T-helper 22 cell (primary cell): Measurements from ENCODE around the gene DPH2.

Experiments
- DNase-seq: peaks from one replicate; pipeline ENCODE4 v3.0.0-alpha.2; 2020; ENCODE audit warnings: low read depth

Gene DPH2

DNA sequence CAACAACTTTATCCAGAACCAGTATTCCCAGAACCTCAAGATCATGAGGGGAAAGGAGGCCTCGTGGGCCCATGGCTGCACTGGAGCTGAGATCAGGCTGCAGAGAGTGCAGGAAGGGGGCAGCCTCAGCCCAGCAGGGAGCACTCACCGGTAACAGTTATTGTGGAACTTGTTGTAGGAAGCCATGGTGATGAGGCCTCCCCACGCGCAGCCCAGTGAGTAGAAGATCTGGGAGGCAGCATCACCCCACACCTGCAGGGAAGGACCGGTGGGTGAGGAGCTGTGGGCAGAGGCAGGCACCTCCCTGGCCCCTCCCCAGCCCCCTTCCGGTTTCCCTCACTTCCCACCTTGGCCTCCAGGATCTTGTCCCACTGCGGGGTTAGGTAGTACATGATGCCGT lies 32.4 kb downstream of the DPH2 start:
- DNase-seq: no peak

DNA sequence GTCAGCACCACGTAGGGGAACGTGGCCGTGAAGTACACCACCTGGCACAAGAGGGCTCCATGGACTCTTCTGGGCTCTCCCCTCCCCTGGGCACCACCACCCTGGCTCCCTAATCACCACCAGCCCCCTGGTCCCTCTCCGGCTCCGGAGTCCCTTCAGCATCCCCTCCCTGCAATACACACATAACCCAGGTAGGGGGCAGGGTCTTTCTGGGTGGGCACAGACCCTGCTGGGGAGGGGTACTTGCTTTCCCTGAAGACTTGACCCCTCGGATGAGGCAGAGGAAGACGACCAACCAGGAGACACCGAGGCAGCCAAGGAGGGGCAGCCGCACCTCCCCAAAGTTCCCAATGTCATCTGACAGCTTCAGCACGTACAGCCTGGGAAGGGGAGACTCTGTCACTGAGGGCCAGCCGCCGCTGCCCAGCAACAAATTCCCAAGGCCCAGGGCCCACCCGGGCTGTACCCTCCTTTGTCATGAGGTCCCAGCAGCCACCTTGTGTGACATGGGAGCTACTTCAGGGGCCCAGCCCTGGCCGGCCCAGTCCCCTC lies 32.9 kb downstream of the DPH2 start:
- no peak for DNase-seq

DNA sequence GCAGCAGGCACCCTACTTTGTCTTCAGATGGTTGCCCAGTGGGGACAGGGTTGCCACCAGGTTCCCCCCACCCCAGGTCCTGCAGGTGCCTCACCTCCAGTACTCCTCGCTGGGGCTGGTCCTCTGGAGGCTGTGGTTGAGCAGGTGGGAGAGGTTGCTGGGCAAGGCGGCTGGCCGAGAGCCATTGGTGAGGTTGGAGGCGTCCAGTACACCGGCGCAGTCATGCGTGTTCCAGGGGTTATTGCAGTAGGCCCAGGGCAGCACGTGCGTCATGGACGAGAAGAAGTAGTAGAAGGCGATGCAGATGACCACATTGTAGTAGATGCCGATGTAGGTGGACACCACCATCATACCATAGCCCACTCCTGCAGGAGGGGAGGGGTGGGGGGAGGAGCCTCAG lies 38.4 kb downstream of the DPH2 start:
- DNase-seq: no peak

DNA sequence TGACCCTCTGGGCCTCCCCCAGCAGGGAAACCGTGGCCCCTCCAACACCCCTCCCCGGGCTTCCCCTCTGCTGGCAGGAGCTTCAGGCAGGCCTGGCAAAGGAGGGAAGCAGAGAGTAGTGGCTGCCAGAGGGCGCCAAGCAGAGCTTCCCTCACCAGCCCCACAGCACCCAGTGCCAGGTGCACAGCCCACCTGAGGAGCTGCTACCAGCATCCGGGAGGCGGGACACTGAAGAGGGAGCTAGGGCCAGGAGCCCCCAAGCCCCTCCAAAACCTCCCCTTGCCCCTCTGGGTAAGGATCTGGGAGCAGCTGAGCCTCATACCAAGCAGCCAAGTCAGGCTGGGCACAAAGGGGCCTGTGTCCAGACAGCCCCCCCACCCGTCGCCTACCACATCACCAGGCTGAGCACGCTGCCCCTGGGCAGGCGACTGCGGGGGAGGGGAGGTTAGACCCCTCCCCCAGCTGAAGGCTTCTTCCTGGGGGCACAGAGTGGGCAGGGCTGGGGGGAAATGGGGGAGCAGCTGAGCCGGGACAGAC lies 41.2 kb downstream of the DPH2 start:
- no peak for DNase-seq

DNA sequence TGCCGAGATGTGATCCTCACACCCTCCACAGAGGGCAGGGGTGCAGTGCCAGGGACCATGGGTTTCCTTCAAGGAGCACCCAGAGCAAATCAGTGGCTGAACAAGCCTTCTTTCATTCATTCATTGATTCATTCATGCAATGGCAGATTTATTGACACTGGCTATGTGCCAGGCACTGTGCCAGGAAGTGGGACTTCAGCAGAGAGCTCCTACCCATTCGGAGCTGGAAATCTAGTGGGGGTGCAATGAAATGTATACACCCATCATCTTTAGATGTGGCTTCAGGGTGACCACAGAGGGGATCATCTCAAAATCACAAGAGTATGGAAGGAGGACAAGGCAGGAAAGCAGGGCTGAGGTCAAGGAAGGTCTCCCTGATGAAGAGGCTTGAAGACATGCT lies 42.6 kb downstream of the DPH2 start:
- no peak for DNase-seq

DNA sequence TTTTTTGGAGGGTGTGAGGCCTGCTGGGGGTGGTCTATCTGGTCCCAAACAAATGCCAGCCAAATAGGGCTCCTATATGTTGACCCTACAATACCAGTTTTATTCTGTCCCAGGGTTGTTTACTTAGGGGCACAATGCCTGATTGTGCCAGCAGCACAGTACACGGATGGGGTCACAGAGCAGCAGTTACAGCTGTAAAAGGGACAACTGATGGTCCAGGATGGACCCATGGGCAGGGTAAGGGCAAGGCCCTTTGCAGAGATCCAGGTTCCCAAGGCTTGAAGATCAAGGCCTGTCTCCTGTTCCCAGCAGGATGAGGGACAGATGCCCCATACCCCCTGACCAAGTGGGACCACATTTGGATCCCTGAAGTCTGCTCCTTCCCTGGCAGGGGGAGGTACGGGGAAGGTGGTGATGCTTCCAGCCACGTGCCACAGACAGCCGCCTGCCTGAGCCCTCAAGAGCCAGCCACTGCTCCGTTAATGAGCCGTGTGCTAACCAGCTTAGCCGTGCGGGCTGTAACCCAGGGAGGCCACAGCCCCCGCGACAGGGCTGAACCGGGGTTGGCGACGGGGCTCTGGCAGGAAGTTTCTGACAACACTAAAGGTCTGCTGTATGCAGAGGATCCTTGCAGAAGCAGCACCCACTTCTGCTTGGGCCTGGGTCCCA lies 43.3 kb downstream of the DPH2 start:
- no peak for DNase-seq

DNA sequence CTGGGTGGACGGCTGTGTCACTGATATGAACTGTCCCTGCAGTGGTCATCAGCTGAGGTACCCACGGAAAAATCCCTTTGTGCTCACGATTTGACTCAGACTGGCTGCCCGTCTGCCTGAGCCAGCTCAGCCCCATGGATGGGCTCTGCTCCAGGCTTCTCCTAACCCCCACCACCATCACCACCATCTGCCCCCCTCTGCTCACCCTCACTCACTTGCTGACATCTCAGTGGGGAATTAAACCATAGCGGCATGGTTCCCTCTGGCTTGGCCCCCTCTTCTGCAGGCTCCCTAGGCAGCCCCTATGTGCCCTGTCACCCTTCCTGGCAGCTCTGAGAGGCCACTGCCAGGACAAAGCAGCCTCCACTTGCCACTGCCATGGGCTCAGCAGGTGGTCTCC lies 44.1 kb downstream of the DPH2 start:
- DNase-seq: no peak

DNA sequence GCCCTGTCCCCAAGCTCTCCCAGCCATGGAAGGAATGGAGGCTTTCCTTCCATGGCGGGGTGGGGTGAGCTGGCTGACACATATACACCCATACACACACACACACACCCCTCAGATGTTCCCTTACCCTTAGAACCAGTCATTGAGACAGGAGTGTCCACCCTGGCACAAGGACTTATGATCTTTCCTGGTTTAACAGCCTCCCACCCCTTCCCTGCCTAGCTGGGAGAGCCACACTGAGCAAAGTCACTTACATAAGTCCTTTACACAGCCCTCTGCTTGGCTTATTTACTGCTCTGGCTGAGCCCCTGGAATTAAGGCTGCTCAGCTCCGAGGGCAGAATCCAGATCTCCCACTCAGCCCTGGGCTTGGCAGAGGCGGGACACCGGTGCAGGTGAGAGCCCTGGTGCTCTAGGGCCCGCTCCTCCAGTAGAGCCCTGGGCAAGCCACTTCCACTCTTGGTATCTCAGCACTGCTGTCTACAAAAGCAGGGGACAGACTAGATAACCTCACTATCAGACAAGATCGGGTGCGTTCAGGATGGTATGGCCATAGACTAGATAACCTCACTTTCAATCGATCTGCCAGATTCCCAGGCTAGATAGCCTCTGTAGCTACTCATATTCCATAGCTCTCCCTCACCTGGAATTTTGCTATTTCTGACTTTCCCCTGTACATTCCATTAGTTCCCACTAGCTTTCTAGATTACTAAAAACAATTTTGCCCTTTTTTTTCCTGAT lies 44.7 kb downstream of the DPH2 start:
- no peak for DNase-seq

DNA sequence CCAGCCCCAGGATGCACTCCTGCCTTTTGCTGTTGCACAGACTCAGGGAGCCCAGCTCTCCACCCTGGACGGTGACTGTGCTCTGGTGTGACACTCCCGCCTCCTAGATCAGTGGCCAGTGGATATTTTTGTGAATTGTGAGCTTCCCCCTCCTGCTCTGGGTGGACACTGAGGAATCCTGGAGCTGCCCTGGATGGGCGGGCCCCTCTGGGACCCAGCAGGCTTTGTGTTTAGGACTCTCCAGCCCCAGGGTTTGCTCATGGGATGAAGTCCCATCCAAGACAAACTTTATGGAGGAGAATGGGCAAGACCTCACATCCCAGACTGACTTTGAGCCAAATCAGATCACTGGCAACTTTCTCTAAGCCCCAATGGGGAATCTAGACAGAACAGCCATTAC lies 45.4 kb downstream of the DPH2 start:
- no peak for DNase-seq

DNA sequence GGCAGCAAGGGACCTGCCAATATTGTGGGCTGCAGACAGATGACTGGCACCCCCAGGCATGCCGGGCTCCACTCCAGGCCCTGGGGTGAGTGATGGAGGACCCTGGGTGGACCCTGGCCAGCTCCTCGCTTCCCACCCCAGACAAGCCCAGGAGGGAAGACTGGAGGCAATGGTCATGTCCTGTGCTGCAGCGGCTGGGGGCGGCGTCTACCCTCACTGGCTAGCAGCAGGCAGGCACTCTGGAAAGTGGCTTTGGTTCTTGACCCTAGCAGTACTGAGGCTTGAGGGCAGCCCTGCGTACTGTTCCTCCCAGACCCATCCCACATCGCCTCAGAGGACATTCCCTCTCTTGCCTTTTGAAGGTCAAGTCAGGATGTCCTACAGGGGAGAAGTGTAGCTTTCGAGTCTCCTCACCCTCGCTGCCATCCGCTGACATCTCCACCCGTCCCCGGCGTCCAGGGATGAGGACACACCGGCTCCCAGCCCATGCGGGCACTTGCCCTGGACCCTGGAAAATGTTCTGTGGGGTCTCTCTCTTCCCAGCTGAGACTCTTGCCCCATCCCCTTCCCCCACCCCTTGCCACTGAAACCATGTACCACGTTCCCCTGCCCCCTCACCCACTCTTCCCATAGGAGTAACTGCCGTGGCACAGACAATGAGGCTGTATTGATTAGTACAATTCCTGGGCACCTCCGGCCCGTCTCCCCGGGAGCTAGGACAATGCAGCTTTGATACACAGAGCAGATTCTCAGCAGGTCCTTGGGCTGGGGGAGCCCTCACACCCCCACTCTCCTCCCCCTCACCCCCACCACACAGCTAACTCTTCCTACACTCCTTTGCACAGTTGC lies 46.5 kb downstream of the DPH2 start:
- DNase-seq: no peak

DNA sequence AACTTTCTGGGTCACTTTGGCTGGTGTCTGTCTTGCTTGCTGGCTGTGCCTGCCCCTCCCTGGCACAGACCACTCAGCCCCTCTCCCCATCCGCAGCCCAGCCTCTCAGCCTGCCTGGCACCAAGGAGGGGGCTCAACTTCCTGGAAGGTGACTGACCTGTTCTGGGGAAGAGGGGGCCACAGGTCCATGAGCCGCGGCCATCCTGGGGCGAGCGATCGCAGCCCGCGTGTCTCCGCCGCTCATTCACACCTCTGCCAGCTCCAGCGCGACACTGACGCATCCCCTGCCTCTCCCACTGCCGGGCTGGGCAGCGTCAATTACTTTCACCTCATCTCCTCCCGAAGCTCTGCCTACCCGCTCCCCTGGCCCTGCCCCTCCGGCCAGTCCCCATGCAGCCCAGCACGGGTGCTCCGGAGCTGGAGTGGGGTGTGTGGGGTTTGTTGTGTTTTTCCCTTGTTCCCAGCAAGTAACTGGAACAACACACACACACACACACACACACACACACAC lies 47.1 kb downstream of the DPH2 start:
- no peak for DNase-seq

DNA sequence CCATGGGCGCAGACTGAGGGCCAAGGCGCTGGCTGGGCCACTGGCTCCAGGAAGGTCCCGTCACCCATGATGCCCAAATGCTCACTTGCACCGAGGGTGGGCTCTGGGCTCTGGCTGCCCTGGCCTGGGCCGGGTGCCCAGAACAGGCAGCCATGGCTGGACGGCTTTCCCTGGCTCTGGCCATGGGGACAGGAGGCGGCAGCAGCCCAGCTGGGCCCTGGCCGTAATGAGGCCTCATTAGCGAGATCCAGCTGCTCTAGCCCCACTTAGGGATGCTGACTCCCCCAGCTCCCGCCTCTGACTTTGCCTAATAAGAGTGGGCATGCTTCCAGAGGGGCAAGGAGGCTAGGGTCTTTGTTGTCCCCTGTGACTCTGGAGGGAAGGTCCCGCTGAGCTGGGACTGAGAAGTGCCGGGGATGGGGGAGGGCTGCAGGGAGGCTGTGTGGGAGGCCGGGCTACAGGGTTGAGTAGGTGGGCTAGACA lies 49.7 kb downstream of the DPH2 start:
- DNase-seq: no peak

DNA sequence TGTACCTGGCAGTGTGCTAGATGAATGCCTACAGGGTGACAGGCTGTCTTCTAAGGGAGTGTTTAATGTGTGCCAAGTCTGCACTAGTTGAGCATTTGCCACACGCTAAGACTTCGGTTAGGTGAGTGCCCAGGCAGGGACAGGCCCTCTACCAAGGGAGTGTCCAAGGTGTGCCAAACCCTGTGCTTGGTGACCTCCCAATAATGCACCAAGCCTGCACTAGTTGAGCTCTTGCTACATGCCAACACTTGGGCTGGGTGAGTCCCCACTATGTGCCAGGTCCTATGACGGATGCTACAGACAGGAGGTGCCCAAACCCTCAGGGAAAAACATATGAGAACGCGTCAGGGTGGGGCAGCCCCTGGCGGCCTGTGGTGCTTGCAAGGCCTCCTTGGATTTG lies 50.7 kb downstream of the DPH2 start:
- no peak for DNase-seq

DNA sequence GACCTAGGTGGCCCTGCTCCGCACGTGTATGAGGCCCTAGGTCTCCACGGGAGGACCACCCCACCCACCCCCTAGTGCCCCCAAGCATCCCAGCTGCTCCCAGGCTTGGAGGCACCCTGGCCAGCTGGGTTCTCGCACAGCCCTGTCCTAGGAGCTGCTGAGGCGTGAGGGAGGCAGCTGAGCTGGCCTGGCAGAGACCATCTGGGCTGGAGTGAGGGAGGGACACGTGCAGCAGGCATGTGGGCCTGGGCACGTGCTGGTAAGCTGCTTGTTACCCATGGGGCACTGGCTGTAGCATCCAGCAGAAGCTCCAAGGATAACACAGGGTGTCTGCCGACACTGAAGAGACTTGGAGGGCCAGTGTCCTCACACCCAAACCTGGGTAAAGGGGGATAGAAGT lies 51.3 kb downstream of the DPH2 start:
- DNase-seq: no peak

DNA sequence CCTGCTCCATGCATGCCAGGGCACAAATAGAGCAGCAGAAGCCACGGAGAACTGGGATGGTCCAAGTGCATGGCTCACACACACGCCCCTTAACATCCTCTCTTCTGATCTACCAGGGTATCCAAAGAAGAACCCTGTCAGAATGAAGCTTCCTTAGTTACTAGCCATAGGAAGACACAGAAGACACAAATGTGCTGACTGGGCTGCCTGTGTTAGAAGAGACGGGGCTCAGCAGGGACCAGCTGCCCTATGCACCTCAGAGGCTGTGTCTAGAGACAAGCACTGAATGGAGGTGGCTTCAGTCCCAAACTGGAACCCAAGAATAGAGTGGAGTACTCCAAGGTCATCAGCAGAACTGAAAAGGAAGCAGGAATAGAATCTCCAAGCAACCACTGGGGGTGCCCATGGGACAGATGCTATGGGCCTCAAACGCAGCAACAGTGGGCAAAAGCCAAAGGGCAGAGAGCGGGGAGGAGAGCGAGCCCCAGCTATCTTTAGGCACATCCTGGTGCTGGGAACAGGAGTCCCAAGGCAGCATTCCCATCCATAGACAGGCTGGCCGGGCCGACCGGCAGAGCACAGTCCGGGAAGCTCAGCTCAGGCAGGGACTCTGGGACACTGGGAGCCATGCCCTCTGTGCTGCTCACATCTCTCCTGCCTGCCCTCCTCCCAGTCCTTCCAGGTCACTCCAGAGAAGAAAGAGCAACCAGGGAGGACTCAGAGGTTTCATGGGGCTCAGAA lies 51.9 kb downstream of the DPH2 start:
- DNase-seq: no peak
